Skeletal muscle cell (primary cell): ENCODE results near the gene SPINK5.
"Not testable (repeated sequence)": the region's sequence is repeated elsewhere in the genome, so short reads cannot be mapped to it uniquely, and the experiment has no call there.

Source experiments
- DNase-seq: peaks from one replicate; pipeline ENCODE4 v3.0.0-alpha.2; 2010; ENCODE audit warnings: low read depth
- H3K4me3 ChIP-seq: 2 replicates; pipeline ENCODE4 v1.5.1; 2011; ENCODE audit warnings: low read depth, mild to moderate bottlenecking, control low read depth, low read length, moderate library complexity

The SPINK5 gene, protein sequence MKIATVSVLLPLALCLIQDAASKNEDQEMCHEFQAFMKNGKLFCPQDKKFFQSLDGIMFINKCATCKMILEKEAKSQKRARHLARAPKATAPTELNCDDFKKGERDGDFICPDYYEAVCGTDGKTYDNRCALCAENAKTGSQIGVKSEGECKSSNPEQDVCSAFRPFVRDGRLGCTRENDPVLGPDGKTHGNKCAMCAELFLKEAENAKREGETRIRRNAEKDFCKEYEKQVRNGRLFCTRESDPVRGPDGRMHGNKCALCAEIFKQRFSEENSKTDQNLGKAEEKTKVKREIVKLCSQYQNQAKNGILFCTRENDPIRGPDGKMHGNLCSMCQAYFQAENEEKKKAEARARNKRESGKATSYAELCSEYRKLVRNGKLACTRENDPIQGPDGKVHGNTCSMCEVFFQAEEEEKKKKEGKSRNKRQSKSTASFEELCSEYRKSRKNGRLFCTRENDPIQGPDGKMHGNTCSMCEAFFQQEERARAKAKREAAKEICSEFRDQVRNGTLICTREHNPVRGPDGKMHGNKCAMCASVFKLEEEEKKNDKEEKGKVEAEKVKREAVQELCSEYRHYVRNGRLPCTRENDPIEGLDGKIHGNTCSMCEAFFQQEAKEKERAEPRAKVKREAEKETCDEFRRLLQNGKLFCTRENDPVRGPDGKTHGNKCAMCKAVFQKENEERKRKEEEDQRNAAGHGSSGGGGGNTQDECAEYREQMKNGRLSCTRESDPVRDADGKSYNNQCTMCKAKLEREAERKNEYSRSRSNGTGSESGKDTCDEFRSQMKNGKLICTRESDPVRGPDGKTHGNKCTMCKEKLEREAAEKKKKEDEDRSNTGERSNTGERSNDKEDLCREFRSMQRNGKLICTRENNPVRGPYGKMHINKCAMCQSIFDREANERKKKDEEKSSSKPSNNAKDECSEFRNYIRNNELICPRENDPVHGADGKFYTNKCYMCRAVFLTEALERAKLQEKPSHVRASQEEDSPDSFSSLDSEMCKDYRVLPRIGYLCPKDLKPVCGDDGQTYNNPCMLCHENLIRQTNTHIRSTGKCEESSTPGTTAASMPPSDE

GRCh38 chr5:148063861-148064260, at the start of gene SPINK5:
TSS of gene SPINK5 (plus strand) at chr5:148063980. CDS start at chr5:148064045, 65 bp downstream.
- no peak for DNase-seq
- no peak within 1 kb of the TSS for H3K4me3 ChIP-seq

DNA sequence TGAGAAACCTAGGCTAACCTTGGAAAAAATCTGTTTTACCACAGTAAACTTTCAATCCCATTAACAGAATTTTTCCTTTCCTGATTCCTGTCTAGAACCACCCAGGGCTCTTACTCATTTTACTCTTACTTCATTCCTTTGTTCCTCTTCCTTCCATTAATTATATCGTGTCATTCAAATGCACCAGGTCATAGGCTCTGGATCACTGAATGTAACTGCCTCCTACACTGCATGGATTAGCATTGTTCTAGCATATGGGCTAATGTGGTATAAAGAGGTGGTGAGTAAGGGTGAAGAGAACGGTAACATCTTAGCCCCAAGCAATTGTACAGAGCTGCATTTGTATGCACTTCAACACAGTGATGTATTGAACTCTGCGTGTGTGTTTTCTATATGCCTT, 49.5 kb upstream of the SPINK5 start:
- no peak for DNase-seq

DNA sequence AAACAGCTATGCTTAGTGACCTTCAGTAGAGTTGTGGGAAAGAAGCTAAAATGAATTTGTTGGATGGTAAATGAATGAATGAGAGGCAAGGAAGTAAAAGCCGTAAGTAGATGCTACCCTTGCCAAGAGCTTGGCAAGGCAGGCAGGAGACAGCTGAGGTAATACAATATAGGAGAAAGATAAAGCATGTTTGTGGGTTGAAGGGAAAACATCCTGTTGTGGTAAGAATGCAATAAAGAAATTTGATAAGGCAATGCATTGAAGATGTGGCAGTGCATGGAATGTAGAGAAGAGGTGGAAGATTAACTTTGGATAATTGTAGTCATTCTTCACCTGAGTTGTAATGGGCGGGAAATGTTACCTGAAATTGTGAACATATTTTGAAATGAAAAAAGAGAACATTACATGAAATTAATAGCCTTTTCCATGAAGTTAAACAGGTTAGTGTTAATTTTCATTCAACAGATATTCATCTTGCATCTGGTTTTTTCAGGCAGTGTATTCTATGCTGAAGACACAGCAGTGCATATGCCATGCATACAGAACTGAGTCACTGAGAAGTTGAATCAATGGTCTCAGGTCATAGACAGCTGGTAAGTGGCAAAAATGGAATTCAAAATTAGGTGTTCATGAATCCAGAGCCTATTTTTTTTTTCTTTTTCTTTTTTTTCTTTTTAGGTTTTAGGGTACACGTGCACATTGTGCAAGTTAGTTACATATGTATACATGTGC, 43.4 kb upstream of the SPINK5 start:
- DNase-seq: no peak
- no peak overlapping the region for H3K4me3 ChIP-seq

More for the DNA sequence above, 49.5 kb upstream of the SPINK5 start:
- no peak overlapping the region for H3K4me3 ChIP-seq

GRCh38 chr5:148027505-148027904, 36.3 kb upstream of the SPINK5 start:
- H3K4me3 ChIP-seq: no peak overlapping the region
- no peak for DNase-seq

- DNase-seq: no peak
- H3K4me3 ChIP-seq: no peak overlapping the region
Measured at GRCh38 chr5:148029131-148029530, 34.6 kb upstream of the SPINK5 start.

- H3K4me3 ChIP-seq: no peak overlapping the region
- DNase-seq: no peak
Measured at GRCh38 chr5:148033134-148033533, 30.6 kb upstream of the SPINK5 start.

DNA sequence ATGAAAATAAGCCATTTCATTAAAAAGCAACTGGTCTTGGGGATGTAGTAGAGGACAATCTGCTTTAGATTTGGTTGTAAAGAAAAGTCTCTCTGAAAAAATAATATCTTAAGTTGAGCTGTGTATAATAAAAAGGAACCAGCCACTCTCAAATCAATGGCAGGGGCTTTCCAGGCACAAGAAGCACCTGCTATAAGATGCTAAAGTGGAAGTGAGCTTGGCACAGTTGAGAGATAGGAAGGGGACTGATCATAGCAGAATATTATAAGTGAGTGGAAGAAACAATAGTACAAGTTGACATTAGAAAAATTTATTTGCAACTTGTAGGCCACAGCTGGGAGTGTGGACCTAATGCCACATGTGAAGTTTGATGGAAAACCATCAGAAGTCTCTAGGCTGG, 28.1 kb upstream of the SPINK5 start:
- DNase-seq: no peak
- H3K4me3 ChIP-seq: no peak overlapping the region

- H3K4me3 ChIP-seq: no peak overlapping the region
- DNase-seq: no peak
Measured at GRCh38 chr5:148042881-148043280, 20.9 kb upstream of the SPINK5 start.

DNA sequence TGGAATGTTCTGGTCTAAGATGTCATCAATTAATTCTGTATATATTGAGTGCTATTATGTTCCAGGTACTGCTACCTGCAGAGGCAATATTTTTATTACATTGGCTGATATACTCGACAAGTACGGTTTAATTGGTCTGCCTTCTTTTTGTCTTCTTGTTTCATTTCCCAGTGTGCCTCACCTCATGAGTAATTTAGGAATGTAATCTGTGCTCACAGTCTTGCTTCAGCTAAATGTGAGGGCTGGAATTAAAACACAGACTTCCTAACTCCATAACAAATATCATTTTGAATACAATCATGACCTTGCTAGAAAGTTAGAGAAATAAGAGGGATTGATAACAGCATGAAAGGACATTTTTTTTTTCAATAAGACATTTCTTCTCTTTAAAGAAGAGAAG, 20.1 kb upstream of the SPINK5 start:
- no peak overlapping the region for H3K4me3 ChIP-seq
- DNase-seq: no peak

GRCh38 chr5:148055160-148055559, 8.6 kb upstream of the SPINK5 start:
- DNase-seq: not testable (repeated sequence)

GRCh38 chr5:148060309-148060708, 3.5 kb upstream of the SPINK5 start:
- DNase-seq: no peak
- H3K4me3 ChIP-seq: no peak overlapping the region

More at GRCh38 chr5:148055160-148055559, 8.6 kb upstream of the SPINK5 start:
- H3K4me3 ChIP-seq: not testable (repeated sequence)

DNA sequence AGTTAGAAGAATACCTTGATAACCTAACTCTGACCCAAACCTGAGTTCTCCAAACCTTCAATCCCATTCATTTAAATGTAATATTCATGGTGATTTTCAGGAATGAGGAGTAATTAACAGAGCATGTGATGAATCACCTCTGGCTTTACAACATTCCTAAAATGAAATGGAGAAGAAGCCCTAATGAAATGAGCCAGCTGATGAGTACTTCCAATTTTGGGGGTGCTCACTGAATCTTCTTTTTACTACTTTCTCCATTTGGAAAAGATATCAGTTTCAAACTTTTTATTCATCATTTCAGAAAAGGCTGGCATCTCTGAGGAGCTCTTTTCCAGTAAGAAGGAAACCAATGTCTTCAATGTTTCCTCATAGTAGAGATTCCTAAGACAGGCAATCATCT, 2.9 kb upstream of the SPINK5 start:
- no peak overlapping the region for H3K4me3 ChIP-seq
- no peak for DNase-seq

DNA sequence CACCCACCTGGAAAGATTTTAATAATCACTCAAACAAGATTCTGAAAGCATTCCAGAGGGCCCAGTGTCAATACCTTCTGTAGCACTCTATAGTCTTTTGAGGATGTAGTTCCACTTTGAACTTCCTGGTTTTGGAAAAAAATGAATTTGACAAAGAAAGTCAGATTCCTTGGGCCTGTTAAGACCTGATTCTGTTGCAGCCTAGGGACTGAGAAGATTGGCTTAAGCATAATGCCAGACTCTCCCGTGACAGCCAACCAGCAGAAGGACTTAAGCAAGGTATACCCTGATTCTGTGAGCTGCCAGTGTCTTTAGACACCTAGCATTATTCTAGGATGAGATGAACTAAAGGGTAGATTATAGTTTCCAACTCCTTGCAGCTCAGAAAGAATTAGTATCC, 6.8 kb downstream of the SPINK5 start:
- no peak for DNase-seq
- H3K4me3 ChIP-seq: no peak overlapping the region

GRCh38 chr5:148072207-148072606, 8.4 kb downstream of the SPINK5 start:
- no peak for DNase-seq
- no peak overlapping the region for H3K4me3 ChIP-seq

DNA sequence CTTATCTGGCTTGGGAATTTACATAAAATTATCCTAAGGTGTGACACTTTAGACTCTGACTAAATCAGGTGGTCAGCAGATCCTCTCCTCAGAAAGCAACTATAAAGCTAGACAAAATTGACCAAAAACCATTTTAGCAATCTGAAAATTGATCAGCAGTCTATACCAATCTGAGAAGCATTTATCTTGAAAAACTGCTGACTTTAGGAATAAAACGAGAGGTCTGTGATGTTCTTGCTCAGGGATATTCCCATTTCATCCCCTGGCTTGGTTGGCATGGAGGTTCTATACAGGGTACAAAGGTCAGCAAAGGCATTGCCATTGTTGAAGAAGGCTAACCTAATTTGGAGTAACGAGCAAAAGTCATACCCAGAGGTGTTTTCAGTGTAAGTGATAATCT, 11.7 kb downstream of the SPINK5 start:
- no peak for DNase-seq
- no peak overlapping the region for H3K4me3 ChIP-seq

- no peak overlapping the region for H3K4me3 ChIP-seq
Measured at GRCh38 chr5:148083203-148083602, 19.4 kb downstream of the SPINK5 start.

DNA sequence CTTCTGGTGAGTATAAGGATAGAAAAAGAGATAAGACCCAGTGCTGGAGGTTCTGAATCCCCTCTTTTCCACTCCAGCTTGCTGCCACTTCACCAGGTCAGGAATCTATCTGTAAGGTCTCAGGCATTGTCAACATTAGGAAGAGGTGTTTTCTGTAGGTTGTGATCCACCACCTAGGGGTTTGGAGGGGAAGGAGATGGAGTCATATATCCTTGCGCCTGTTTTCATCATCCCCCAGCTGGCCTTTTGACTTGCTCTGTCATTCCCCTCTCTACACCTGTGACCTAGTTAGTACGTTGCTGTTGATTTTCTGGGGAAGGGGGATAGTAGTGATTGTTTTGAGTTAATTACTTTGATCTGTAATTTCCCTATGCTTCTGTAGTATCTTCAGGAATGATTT, 20.5 kb downstream of the SPINK5 start:
- DNase-seq: no peak
- H3K4me3 ChIP-seq: no peak overlapping the region

More at GRCh38 chr5:148083203-148083602, 19.4 kb downstream of the SPINK5 start:
- no peak for DNase-seq

DNA sequence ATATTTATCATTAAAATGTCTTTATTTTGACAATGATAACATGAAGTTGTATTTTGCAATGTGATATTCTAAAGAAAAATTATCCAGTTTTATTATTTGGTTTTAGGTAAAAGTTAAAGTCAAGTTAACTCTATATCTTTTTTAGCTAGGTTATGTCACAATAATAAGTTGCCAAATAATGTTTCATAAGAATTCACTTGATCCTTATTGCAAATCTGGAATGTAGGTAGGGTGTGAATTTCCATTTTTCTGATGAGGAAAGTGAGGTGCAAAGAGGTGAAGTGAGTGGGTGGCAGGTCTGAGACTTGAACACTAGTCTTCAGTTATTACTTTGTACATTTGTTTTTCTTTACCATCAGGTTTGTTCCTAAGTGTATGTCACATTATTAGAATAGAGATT, 21.5 kb downstream of the SPINK5 start:
- no peak for DNase-seq

GRCh38 chr5:148085977-148086705, 22.4 kb downstream of the SPINK5 start:
- no peak for DNase-seq
- H3K4me3 ChIP-seq: no peak overlapping the region

More for the DNA sequence above, 21.5 kb downstream of the SPINK5 start:
- no peak overlapping the region for H3K4me3 ChIP-seq
